HG02571 (cell line): Measurements from ENCODE around the gene LMF1.

Source experiments
- ATAC-seq: cut with Tn5 transposase; IDR thresholded peaks from one replicate; pipeline ENCODE4 v1.9.1; 2021; ENCODE audit warnings: mild to moderate bottlenecking, moderate library complexity; ENCODE audit not compliant: unreplicated experiment

Gene LMF1

DNA sequence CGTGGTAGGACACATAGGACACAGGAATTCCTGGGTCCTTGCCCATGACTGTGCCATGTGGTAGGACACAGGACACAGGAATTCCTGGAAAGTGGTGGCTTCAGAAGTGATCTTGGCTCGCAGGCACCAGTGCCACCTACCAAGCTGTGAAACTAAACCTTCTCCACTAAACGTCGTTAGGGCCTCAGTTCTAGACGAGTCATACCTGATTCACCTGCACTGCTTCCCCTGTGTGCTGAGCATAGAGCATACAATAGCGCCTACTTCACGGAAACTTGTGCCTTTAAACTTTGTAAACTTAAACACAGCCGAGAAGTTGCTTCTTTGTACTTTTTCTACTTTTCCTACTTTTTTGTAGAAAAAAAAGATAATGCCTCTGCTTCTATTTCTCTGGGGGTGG is 15.6 kb upstream of the LMF1 start:
- no peak for ATAC-seq

- no peak for ATAC-seq
Measured at GRCh38 chr16:985646-986400, 15.0 kb upstream of the LMF1 start.

- ATAC-seq, result no peak
Measured at GRCh38 chr16:984736-985636, 14.2 kb upstream of the LMF1 start.

DNA sequence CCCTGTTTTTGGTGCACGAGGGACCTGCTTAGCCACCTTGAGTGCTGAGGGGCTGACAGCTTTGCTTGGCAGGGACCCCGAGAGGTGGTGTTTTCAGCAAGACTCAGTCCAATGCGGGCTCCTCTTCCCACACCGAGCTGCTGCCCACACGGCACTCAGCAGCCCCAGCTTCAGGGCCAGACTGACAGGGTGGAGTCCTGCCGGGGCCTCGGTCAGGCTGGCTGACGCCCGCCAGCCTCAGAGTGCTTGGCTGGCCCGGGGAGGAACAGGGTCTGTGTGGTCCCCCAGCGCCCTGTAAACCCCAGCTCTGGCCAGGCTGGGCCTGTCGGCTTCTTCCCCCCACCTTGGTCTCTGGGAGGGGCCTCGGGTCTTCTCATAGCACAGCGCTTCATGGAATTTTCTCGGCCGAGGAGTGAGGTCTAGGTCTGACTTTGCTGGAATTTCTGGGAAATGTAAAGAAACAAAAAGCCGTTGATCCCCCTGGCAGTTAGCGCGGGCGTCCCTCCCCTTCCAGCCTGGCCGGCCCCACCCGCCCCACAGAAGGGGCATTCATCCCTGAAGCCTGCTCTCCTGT is 13.4 kb upstream of the LMF1 start:
- ATAC-seq, result no peak

DNA sequence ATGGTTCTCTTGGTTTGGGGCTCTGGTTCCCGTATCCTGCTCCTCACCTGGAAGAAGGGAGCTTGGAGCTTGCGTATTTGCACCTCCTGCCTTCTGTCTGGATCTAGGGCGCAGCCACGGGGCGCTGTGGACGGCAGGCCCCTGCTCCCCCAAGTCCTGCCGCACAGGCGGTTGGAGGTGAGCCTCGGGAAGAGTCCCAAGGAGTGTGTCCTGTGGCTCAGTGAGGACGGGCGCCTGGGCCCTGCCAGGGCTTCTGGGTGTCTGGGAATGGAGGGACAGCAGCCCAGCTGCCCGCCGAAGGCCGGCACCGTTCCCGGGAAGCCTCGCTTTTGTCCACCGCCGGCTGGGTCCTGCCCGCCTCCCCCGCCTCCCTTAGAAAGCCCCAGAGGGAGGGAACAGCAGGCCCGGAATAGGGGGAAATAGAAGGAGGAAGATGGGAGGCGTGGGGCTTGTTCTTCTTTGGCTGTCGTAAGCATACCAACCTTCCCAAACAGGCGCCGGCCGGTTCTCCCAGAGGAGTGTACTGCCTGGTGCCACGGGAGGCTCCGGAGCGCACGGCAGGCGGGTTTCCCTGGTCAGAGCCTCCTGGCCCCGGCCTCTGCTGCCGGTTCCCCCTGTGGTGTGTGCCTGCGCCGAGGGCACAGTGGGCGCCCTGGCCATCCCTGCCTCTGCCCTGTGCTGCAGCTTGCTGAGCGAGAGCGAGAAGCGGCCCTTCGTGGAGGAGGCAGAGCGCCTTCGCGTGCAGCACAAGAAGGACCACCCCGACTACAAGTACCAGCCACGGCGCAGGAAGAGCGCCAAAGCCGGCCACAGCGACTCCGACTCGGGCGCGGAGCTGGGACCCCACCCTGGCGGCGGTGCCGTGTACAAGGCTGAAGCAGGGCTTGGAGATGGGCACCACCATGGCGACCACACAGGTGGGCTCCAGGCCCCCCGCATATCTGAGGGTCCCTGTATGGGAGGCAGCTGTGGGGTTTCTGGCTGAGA is 12.6 kb upstream of the LMF1 start:
- no peak for ATAC-seq

DNA sequence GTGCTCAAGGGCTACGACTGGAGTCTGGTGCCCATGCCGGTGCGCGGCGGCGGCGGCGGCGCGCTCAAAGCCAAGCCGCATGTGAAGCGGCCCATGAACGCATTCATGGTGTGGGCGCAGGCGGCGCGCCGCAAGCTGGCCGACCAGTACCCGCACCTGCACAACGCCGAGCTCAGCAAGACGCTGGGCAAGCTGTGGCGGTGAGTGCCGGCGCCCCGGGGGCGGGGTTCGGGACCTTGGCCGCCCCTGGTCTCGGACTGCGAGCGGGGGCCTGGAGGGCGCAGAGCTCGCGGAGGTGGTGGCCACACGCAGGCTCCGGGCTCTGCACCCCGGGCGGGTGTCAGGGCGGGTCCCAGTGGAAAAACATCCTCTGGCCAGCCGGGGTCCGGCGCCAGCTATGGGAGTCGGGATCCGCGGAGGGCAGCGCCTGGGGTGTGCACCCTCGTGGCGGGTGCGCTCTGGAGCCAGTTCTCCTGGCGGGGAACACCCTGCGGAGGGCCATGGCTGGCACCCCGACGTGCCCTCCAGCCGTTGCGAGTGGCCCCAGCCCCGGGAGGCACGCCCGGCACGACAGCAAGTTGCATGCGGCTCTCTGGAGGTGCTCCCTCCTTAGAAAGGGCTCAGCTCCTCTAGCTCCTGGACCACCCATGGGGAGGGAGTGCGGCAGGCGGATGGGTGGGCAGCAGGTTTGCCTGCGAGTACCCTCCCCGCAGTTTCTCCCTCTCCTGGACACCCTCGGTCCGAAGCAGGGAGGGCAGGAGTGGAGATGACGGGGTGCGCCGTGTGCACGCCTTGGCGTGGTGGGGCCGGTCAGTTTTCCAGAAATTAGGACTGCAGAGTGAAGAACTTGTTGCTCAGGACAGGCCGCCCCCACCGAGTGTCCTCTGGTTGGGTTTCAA is 11.6 kb upstream of the LMF1 start:
- no peak for ATAC-seq

DNA sequence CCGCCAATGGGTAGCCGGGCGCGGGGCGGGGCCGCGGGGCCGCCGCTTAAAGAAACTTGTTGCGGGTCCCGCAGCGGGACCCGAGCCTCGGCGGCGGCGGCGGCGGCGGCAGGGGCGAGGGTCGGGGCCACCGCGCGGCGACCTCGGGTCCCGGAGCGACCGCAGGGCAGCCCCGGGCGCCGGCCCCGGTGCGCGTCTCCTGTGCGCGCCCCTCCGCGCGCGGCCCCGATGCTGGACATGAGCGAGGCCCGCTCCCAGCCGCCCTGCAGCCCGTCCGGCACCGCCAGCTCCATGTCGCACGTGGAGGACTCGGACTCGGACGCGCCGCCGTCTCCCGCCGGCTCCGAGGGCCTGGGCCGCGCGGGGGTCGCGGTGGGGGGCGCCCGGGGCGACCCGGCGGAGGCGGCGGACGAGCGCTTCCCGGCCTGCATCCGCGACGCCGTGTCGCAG is 10.9 kb upstream of the LMF1 start, which contains the start of gene SOX8:
Gene SOX8, plus strand, starts transcription at position 76 of the 450 bp plus-strand sequence. Its CDS starts 153 bp downstream, at position 229.
- no peak for ATAC-seq

DNA sequence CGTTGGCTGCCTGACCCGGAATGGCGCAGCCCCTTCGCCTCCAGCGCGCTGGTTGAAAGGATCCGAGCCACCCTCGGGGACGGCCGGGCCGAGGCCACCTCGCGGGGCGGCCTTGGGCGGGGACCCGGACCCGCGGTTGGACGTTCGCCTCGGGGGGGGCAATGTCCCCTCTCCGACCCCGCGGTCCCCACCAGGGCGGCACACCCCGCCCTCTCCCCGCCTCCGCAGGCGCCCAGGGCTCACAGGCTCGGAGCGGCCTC is 9.7 kb upstream of the LMF1 start:
- no peak for ATAC-seq

DNA sequence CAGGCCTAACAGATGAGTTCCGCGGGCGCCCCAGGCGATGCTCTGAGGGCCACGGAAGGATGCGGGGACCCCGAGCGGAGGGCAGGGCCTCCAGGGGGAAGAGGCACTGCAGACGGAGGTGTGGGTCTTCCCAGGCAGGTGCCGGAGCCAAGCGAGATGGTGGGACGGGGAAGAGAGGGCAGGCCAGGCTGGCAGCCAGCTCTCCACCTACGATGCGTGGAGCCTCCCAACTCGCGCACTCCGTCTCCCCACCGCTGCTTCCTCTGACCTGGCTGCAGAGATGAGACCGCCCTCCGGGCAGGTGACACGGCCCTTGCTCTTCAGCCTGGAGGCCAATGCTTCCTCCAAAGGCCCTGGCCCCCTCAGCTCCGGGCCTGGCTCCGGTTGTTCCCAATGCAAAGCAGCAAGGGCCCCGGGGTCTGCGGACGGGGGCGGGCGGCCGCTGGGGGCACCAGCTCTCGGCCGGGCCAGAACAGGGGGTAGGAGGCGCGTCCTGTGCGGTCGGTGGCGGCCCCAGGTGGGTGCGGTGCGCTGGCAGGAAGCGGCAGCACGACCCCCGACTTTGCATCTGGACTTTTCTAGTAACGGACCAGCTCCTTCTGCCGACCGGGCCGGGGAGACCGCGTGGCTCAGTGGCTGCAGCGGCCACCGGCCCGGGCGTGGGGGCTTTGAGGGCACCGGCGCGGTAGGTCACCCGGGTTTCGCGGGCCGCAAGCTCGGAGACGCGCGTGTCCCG is 9.2 kb upstream of the LMF1 start:
- ATAC-seq, result no peak

DNA sequence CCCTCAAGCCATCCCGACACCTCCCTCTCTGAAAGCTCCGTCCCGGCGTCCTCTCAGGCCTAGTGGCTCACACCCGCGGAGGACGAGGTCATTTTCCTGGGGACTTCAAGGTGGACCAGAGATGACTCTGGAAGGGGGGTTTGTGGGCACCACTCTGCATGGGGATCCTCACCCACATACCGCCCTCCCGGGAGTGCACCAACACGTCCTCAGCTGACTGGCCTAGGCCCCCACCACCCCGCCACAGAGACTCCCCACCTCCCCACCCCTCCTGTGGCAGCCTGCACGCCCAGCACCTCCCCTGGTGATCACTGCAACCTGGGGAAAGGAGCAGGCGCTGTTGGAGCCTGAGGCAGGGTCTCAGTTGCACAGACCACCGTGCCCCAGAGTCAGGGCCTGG is 8.4 kb upstream of the LMF1 start:
- ATAC-seq, result no peak

DNA sequence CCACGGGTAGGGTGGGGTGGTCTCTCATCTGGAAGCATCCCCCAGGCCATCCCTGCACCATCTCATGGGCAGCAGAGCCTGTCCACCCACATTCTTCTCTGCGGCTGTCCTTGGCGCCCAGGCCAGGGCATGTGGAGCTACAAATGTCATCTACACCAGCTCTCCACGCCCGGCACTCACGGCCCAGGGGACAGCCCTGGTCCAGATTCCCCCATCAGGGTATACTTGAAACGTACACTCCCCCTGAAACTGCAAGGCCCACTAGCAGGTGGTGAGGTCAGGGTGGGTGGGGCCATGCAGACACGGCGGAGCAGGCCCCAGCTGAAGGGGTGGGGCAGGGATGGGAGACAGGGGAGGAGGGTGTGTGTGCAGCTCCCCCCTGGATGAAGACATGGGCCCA is 7.6 kb upstream of the LMF1 start:
- no peak for ATAC-seq

DNA sequence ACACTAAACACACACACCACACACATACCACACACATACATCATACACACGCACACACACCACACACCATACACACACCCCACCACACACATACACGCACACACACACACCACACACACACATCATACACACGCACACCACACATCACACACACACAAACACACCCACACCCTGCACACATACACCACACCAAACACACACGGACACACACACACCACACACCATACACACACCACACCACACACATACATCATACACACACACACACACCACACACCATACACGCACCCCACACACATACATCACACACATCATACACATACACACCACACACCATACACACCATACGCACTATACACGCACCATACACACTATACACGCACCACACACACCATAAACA is 7.1 kb upstream of the LMF1 start:
- no peak for ATAC-seq

DNA sequence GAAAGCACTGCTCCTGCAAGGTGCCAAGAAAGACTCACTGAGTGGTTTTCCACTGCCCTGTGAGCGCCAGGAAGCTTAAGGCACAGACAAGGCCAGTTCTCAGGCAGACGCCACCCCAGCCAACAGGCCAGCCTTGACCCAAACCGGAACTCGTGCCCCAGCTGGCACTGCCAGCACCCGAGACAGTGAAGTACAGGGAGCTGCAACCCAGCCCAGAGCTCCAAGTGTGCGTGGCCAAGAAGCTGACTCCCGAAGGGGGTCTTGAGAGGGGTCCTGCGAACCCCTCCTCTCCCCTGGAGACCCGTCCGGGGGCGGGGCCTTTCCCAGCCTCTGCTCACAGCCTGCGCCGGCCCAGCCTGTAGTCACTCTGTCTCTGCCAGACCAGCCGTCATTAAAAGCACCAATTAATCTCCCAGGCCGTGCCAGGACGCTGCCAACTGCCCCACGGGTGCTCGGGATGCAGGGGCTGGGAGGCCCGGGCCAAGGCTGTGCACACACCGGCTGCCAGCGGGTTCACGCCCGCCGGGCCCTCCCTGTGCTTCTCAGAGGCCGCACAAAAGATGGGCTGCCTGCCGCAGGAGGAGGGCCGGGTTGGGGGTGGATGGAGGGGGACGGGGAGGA is 6.4 kb upstream of the LMF1 start:
- ATAC-seq, result no peak

GRCh38 chr16:976389-976931 is 5.7 kb upstream of the LMF1 start:
- no peak for ATAC-seq

DNA sequence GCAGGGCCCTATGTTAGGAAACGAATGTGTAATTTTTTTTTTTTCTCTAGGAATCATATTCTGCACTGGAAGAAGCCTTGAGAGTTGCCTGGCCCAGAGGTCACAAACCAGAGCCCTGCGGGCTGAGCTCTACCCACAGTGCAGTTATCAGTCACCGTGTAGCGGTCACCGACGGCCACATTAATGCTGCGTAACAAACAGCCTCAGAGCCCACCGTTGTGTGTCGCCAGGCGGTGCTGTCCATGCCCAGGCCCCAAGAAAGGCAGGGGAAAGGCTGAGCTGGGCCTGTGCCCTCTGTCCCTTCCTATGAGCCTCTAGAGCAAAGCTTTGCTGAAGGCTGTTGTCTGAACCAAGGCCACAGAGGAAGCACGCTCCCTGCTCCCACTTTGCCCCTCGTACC is 4.5 kb upstream of the LMF1 start:
- no peak for ATAC-seq

DNA sequence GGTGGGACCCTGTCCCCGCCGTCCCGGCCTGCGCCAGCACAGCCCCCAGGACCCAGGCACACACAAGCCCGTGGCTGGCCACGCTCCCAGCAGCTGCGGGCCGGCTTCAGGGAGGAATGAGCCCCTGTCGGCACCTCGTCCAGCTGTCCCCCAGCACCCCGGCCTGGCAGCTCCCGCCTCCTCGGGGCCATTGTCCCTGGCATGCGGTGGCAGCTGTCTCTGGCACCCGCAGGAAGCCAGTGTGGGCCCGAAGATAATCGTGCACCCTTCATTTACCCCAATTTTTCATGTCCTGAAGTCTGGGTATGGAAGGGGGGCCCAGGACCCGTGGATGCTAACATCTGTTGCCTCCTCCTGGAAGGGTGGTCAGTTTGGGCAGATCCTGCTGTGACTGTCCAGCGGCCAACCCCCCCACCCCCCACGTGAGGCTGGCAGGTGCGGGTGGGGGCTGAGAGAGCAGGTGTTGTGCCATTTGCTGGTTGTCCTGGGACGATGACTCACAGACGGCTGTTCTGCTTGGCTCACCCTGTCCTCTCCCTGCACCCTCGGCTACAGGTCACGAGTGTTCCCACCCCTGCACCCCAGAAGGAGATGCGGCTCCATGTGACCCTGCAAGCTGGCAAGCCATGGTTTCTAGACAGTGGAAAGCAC is 4.0 kb upstream of the LMF1 start:
- no peak for ATAC-seq

DNA sequence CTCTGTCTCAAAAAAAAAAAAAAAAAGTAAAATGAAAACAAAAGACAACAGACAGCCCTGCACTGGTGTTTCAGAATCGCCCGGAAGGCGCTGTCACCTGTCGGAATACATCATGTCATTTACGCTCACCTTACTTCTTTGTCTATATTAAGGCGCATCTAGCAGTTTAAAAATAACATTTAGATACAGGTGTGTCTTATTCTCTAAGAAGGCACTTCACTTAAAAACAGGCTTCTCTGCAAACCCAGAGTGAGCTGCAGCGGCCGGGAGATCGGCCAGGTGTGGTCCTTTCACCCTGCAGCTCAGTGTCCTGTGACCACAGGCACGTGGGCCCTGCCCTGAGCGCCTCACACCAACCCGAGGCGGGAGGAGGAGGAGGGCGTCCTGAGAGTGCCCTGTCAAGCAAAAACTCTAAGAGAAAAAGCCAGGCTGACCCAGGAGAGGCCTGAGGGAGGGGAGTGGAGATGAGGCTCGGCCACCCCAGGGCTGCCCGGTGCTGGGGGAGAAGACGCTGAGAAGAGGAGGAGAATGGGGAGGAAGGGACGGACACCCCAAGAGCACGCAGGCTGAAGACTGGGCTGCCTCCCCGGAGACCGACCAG is 3.3 kb upstream of the LMF1 start:
- no peak for ATAC-seq
